Transverse colon (tissue), 4 donors: ENCODE results near the gene PRG3. TPM values are rescaled to one million over a fixed set of nuclear protein-coding genes. Genes with fewer than 3 reads are reported as not detected.
"Not testable (repeated sequence)": the region's sequence is repeated elsewhere in the genome, so short reads cannot be mapped to it uniquely, and the experiment has no call there.

ENCODE experiments used
- DNase-seq: peaks from one replicate; pipeline ENCODE4 v3.0.0-alpha.2; 2019
- H3K27ac ChIP-seq, 4 donors: fragments of 200-600 bp; sonication (generic); 2 replicates each; pipeline ENCODE4 v1.5.1; 2016 to 2018; ENCODE audit warnings: inconsistent platforms in 4 of 4
- H3K27me3 ChIP-seq: fragments of 200-600 bp; sonication (generic); 2 replicates; pipeline ENCODE4 v1.5.1; 2017; ENCODE audit warnings: inconsistent platforms
- H3K36me3 ChIP-seq, 4 donors: fragments of 200-600 bp; sonication (generic); 2 replicates each; pipeline ENCODE4 v1.5.1; 2017 to 2019; ENCODE audit warnings: inconsistent platforms in 4 of 4
- H3K4me1 ChIP-seq, 4 donors: fragments of 200-600 bp; sonication (generic); 2 replicates each; pipeline ENCODE4 v1.5.1; 2017 to 2020; ENCODE audit warnings: inconsistent platforms in 4 of 4
- H3K4me3 ChIP-seq, 4 donors: fragments of 200-600 bp; sonication (generic); 1 replicate in 1 of 4; 2 replicates in 3 of 4; pipeline versions ENCODE4 v1.5.1 to v1.6.1; 2017 to 2019; ENCODE audit warnings: inconsistent platforms in 4 of 4
- H3K9me3 ChIP-seq, 2 donors: fragments of 200-600 bp; sonication (generic); 2 replicates each; pipeline ENCODE4 v1.5.1; 2017 to 2019; ENCODE audit warnings: inconsistent platforms in 2 of 2
- EP300 ChIP-seq: sonication (generic); formaldehyde crosslinking; IDR thresholded peaks from one replicate; pipeline ENCODE4 v1.6.1; 2017; ENCODE audit warnings: antibody characterized with exemption, low read depth
- POLR2A ChIP-seq: fragments of 450-650 bp; IDR thresholded peaks from one replicate; pipeline ENCODE4 v1.6.1; 2016; ENCODE audit warnings: antibody characterized with exemption, mild to moderate bottlenecking, moderate library complexity
- POLR2AphosphoS5 ChIP-seq, 3 donors: sonication (generic); formaldehyde crosslinking; IDR thresholded peaks; one replicate each; pipeline ENCODE4 v1.6.1; 2016; ENCODE audit warnings: antibody characterized with exemption in 3 of 3
- WGBS, 2 donors: methylation state at CpG; one replicate each; pipeline ENCODE4 v1.1.5; 2018; ENCODE audit warnings: low coverage in 1 of 2; 5-methylcytosine and 5-hydroxymethylcytosine counted together
- in situ Hi-C, 4 donors: fragments of 200-750 bp; cut with MboI; loops; one replicate each; pipeline versions ENCODE4 v1.15.0 to v1.15.1; 2017; ENCODE audit warnings: low sequenced_read_pairs in 3 of 4, low pct_ligation_motif_present in 1 of 4, low pct_unique_long_range_greater_than_20kb in 1 of 4
- intact Hi-C: fragments of 100-400 bp; cut with DNase I; formaldehyde crosslinking; loops from one replicate; pipeline ENCODE4 v1.15.1; 2023; ENCODE audit warnings: low total_unique reads
- total RNA-seq, 4 donors: library from RNA; depleted of rRNA; stranded (reverse); fragments of >200 nt; gene quantifications; one replicate each; pipeline ENCODE4 v1.1.0, GENCODE V29; 2016
- TF ChIP-seq, protein P1 (sequence below), 5 experiments: fragments of 200-600 bp in 3 of 5; fragments of 450-650 bp in 2 of 5; sonication (generic) in 3 of 5; IDR thresholded peaks; 1 replicate in 2 of 5; 2 replicates in 3 of 5; pipeline ENCODE4 v1.5.1; 2016 to 2017; ENCODE audit warnings: antibody characterized with exemption in 5 of 5, inconsistent platforms in 3 of 5, mild to moderate bottlenecking in 2 of 5, moderate library complexity in 1 of 5

PRG3 gene
- total RNA-seq, 4 donors from 2014 or later: not detected

DNA sequence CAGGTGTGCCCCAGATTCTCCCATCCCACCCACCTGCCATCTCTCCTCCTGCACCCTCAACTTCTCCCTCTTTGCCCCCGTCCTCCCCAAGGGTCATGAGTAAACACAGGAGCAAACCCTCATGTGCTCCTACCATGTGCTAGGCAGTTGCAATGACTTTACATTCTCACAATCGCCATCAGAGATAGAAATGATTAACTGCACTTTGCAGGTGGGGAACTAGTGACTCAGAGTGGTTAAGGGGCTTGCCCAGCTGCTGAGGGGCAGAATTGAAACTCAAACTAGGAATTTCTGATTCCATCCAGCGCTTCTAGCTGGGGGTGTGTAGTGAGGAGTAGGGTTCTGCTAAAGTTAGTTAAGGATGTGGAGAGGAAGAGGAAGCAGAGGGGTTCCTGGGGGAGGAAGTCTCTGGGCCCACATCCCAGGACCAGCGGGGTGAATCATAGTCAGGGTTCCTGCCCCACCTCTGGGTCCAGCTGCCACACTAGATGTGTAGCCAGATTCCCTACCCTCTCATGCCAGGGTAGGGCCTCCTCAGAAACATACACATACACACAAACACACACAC, 25.5 kb upstream of the PRG3 start:
- H3K4me3 ChIP-seq: no peak overlapping the region
- no peaks in the 10 kb centered on the region for H3K9me3 ChIP-seq
- intact Hi-C loops (no loop called here), in situ Hi-C loops (no loop called here)
- H3K27ac ChIP-seq: no peak overlapping the region
- TF ChIP-seq, protein P1, sequence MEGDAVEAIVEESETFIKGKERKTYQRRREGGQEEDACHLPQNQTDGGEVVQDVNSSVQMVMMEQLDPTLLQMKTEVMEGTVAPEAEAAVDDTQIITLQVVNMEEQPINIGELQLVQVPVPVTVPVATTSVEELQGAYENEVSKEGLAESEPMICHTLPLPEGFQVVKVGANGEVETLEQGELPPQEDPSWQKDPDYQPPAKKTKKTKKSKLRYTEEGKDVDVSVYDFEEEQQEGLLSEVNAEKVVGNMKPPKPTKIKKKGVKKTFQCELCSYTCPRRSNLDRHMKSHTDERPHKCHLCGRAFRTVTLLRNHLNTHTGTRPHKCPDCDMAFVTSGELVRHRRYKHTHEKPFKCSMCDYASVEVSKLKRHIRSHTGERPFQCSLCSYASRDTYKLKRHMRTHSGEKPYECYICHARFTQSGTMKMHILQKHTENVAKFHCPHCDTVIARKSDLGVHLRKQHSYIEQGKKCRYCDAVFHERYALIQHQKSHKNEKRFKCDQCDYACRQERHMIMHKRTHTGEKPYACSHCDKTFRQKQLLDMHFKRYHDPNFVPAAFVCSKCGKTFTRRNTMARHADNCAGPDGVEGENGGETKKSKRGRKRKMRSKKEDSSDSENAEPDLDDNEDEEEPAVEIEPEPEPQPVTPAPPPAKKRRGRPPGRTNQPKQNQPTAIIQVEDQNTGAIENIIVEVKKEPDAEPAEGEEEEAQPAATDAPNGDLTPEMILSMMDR (IDR thresholded peaks at IDR 0.05): no peak
- TF ChIP-seq POLR2AphosphoS5 (IDR thresholded peaks at IDR 0.05): no peak
- no peak for TF ChIP-seq EP300
- TF ChIP-seq POLR2A: no peak
- peaks cover 0 to 7% (median 0%) of the 10 kb centered on the region in 4 donors for H3K4me1 ChIP-seq
- no peaks in the 10 kb centered on the region for H3K27me3 ChIP-seq
- 63 to 68% methylated on average over 4 of the region's 4 CpGs for WGBS, 2 donors
- no peak for DNase-seq
- H3K36me3 ChIP-seq: no peaks in the 10 kb centered on the region

DNA sequence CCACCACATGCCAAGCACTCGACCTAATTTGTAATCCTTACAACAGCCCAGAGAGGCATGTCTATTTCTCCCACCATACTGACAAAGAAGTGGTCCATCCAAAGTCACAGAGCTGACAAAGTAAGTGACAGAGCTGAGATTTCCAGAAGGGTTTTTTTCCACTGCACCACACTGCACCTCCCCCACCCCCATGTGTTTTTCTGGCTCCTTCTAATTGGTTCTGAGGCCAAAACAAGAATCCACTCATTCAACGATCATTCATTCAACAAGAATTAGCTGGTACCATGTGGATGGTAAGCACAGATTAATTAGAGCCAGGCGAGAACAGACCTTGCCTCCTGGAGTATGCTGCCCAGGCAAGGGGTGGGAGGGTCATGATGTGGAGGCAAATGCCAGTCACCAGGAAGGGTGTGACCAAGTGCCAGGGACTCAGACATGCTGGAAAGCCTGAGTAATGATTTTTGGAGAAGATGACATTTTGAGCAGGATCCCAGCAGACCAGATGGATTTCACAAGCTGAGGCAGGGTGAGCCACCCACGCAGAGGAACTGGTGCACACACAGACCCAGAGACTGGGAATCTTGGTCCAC, 24.4 kb upstream of the PRG3 start:
- Histone ChIP-seq H3K4me3 (no peak overlapping the region), H3K36me3 (no peaks in the 10 kb centered on the region), H3K4me1 (peaks cover 0 to 9% (median 1%) of the 10 kb centered on the region in 4 donors), H3K9me3 (no peaks in the 10 kb centered on the region), H3K27me3 (no peaks in the 10 kb centered on the region), H3K27ac (no peak overlapping the region)
- intact Hi-C loops (no loop called here), in situ Hi-C loops (no loop called here)
- WGBS, 2 donors: 79 to 83% methylated on average over 1 to 4 of the region's 4 CpGs
- no peak for DNase-seq
- no peak for TF ChIP-seq POLR2AphosphoS5 (IDR thresholded peaks at IDR 0.05)
- TF ChIP-seq, protein P1 (IDR thresholded peaks at IDR 0.05): no peak
- TF ChIP-seq EP300: no peak
- TF ChIP-seq POLR2A: no peak

DNA sequence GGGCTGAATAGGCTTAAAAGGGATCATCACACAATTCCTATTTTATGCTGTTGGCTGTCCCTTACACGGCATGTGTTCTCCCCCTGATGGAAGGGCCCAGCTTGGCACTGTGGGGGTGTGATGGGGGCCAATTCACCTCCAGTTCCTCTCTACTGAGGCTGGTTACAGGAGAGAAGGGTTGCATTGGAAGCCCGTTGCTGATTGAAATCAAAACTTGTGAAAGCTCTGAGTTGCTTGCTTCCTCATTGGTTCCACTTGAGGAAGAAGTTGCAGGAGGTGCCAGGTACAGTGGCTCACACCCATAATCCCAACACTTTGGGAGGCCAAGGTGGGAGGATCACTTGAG, 22.8 kb upstream of the PRG3 start:
- intact Hi-C loops: no loop called here
- H3K4me1 ChIP-seq: peaks cover 0 to 10% (median 3%) of the 10 kb centered on the region in 4 donors
- no peak overlapping the region for H3K27ac ChIP-seq
- in situ Hi-C loops: no loop called here
- DNase-seq: no peak
- TF ChIP-seq POLR2A (no peak), EP300 (no peak), POLR2AphosphoS5 (IDR thresholded peaks at IDR 0.05) (no peak)
- TF ChIP-seq, protein P1 (IDR thresholded peaks at IDR 0.05): no peak
- no peaks in the 10 kb centered on the region for H3K9me3 ChIP-seq
- H3K4me3 ChIP-seq: no peak overlapping the region
- WGBS, 2 donors: 75% methylated on average over 2 of the region's 2 CpGs; no CpG with 5 or more reads in 1 of the 2 donors
- no peaks in the 10 kb centered on the region for H3K36me3 ChIP-seq
- no peaks in the 10 kb centered on the region for H3K27me3 ChIP-seq

DNA sequence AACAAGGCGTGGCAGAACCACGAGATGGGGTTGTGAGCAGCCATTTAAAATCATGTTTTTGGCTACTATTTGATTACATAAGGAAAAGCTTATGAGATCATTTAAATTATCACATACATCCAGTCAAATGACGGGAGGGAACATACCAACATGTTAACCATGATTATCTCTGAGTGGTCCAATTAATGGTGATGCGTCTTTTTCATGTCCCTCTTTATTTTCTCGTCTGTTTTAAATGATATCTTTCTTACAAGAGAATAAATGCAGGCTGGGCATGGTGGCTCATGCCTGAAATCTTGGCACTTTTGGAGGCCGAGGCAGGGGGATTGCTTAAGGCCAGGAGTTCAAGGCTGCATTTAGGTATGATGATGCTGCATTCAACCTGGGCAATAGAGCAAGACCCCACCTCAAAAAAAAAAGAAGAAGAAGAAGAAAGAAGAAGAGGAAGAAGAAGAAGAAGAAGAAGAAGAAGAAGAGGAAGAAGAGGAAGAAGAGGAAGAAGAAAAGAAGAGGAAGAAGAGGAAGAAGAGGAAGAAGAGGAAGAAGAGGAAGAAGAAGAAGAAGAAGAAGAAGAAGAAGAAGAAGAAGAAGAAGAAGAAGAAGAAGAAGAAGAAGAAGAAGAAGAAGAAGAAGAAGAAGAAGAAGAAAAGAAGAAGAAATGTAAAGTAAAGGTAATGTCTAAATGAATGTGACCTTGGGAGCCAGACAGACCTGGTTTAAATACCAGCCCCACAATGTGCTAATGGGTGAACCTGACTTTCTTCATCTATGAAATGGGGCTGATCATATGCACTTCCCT, 22.3 kb upstream of the PRG3 start:
- H3K27ac ChIP-seq, H3K9me3 ChIP-seq, H3K36me3 ChIP-seq, in situ Hi-C loops, H3K4me3 ChIP-seq, intact Hi-C loops, H3K27me3 ChIP-seq, DNase-seq, H3K4me1 ChIP-seq: not testable (repeated sequence)
- WGBS, 2 donors: 82 to 90% methylated on average over 3 to 6 of the region's 6 CpGs
